HEK293 (cell line): ENCODE data around the gene PAM.

Experiments
- CTCF ChIA-PET: fragments of 350-600 bp; formaldehyde crosslinking; extraction: SDS; loops from one replicate; lab custom pipeline; 2021; ENCODE audit warnings: antibody characterized with exemption; lab: Yijun Ruan, JAX
- POLR2A ChIA-PET: fragments of 300-600 bp; formaldehyde crosslinking; extraction: SDS; loops from one replicate; lab custom pipeline; 2020; ENCODE audit warnings: antibody characterized with exemption, inconsistent platforms; lab: Yijun Ruan, JAX
- H3K27ac ChIP-seq: fragments of 200-500 bp; sonication (Bioruptor generic); 2 replicates; pipeline ENCODE4 v1.5.1; 2014; ENCODE audit warnings: low read depth, low read length, control low read depth, inconsistent platforms; ENCODE audit errors: extremely low read depth
- H3K36me3 ChIP-seq, 2 experiments: fragments of 200-500 bp in 1 of 2; sonication (Bioruptor generic) in 1 of 2; 1 replicate in 1 of 2; 2 replicates in 1 of 2; pipeline ENCODE4 v1.5.1; 2014 to 2017; ENCODE audit warnings: inconsistent platforms in 2 of 2, low read length in 2 of 2; ENCODE audit not compliant: control insufficient read depth in 2 of 2, insufficient read depth in 1 of 2
- H3K4me1 ChIP-seq: fragments of 200-500 bp; sonication (Bioruptor generic); 2 replicates; pipeline ENCODE4 v1.5.1; 2014; ENCODE audit warnings: mild to moderate bottlenecking, low read length, inconsistent platforms; ENCODE audit not compliant: control insufficient read depth, insufficient read depth
- H3K4me3 ChIP-seq: 2 replicates; pipeline ENCODE4 v1.5.1; 2011; ENCODE audit warnings: low read depth, mild to moderate bottlenecking, control low read depth, low read length, moderate library complexity
- H3K9me3 ChIP-seq: fragments of 200-500 bp; sonication (Bioruptor generic); 2 replicates; pipeline ENCODE4 v1.5.1; 2014; ENCODE audit warnings: low read depth, low read length, inconsistent platforms; ENCODE audit not compliant: control insufficient read depth, insufficient read depth
- AEBP2 ChIP-seq: fragments of 450-650 bp; formaldehyde crosslinking; IDR thresholded peaks from 2 replicates; pipeline ENCODE4 v1.5.1; 2016; ENCODE audit warnings: missing biosample characterization, missing genetic modification characterization, borderline replicate concordance
- ZBTB17 ChIP-seq: fragments of 450-650 bp; formaldehyde crosslinking; IDR thresholded peaks from 2 replicates; pipeline ENCODE4 v1.5.1; 2016; ENCODE audit warnings: missing biosample characterization, missing genetic modification characterization
- ZNF510 ChIP-seq: fragments of 450-650 bp; formaldehyde crosslinking; IDR thresholded peaks from 2 replicates; pipeline ENCODE4 v1.5.1; 2018; ENCODE audit warnings: mild to moderate bottlenecking, missing genetic modification characterization, missing biosample characterization; ENCODE audit not compliant: insufficient replicate concordance
- ZNF518A ChIP-seq: fragments of 450-650 bp; formaldehyde crosslinking; conservative IDR thresholded peaks from 2 replicates; pipeline ENCODE4 v1.5.1; 2016; ENCODE audit warnings: low read depth, missing biosample characterization, missing genetic modification characterization
- ZXDB ChIP-seq: fragments of 450-650 bp; formaldehyde crosslinking; IDR thresholded peaks from 2 replicates; pipeline ENCODE4 v1.5.1; 2016; ENCODE audit warnings: missing biosample characterization, missing genetic modification characterization
- TF ChIP-seq, protein P1 (sequence below): fragments of 450-650 bp; formaldehyde crosslinking; IDR thresholded peaks from 2 replicates; pipeline ENCODE4 v1.5.1; 2017; ENCODE audit warnings: missing biosample characterization, missing genetic modification characterization
- TF ChIP-seq, protein P2 (sequence below): fragments of 450-650 bp; formaldehyde crosslinking; IDR thresholded peaks from 2 replicates; pipeline ENCODE4 v1.5.1; 2016; ENCODE audit warnings: missing biosample characterization, missing genetic modification characterization

The PAM gene

GRCh38 chr5:102863764-102864560 lies 108.9 kb downstream of the PAM start:
- ChIA-PET CTCF (interaction anchor here (0.7 to 1.1 kb wide), 4 partner anchors 23 to 182 kb away, joined by 3 to 4 read pairs (median 4); no protein-coding TSS in a partner anchor), POLR2A (no interaction called here)
- H3K27ac ChIP-seq = no peak overlapping the region
- H3K9me3 ChIP-seq = no peaks in the 10 kb centered on the region
- TF ChIP-seq ZNF518A (tag by site-specific recombination) (no peak), AEBP2 (no peak), ZXDB (tag by site-specific recombination) (peak; percentile 3; the same call in 1 of the 2 replicates), ZNF510 (tag by site-specific recombination) (no peak)
- TF ChIP-seq, protein P1, sequence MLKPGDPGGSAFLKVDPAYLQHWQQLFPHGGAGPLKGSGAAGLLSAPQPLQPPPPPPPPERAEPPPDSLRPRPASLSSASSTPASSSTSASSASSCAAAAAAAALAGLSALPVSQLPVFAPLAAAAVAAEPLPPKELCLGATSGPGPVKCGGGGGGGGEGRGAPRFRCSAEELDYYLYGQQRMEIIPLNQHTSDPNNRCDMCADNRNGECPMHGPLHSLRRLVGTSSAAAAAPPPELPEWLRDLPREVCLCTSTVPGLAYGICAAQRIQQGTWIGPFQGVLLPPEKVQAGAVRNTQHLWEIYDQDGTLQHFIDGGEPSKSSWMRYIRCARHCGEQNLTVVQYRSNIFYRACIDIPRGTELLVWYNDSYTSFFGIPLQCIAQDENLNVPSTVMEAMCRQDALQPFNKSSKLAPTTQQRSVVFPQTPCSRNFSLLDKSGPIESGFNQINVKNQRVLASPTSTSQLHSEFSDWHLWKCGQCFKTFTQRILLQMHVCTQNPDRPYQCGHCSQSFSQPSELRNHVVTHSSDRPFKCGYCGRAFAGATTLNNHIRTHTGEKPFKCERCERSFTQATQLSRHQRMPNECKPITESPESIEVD (tag by site-specific recombination) = peak; percentile 73
- H3K36me3 ChIP-seq = no peaks in the 10 kb centered on the region
- H3K4me3 ChIP-seq = no peak overlapping the region
- peaks cover 23% of the 10 kb centered on the region for H3K4me1 ChIP-seq

- ChIA-PET CTCF (interaction anchor here (0.8 to 1.1 kb wide), 3 partner anchors 28 to 184 kb away, joined by 3 to 4 read pairs (median 4); no protein-coding TSS in a partner anchor), POLR2A (interaction anchor here (0.9 to 1.9 kb wide), 5 partner anchors 10 to 110 kb away, joined by 3 to 5 read pairs (median 5); partner anchors contain the start of gene PAM)
- Histone ChIP-seq H3K4me3 (peak overlapping the region; percentile 84), H3K4me1 (peaks cover 23% of the 10 kb centered on the region), H3K36me3 (no peaks in the 10 kb centered on the region)
- TF ChIP-seq, protein P2, sequence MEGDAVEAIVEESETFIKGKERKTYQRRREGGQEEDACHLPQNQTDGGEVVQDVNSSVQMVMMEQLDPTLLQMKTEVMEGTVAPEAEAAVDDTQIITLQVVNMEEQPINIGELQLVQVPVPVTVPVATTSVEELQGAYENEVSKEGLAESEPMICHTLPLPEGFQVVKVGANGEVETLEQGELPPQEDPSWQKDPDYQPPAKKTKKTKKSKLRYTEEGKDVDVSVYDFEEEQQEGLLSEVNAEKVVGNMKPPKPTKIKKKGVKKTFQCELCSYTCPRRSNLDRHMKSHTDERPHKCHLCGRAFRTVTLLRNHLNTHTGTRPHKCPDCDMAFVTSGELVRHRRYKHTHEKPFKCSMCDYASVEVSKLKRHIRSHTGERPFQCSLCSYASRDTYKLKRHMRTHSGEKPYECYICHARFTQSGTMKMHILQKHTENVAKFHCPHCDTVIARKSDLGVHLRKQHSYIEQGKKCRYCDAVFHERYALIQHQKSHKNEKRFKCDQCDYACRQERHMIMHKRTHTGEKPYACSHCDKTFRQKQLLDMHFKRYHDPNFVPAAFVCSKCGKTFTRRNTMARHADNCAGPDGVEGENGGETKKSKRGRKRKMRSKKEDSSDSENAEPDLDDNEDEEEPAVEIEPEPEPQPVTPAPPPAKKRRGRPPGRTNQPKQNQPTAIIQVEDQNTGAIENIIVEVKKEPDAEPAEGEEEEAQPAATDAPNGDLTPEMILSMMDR (tag by site-specific recombination) = no peak
- TF ChIP-seq ZBTB17 (tag by site-specific recombination) = peak; percentile 66
- TF ChIP-seq, all 188 proteins: peak for 1
- Histone ChIP-seq H3K9me3 (no peaks in the 10 kb centered on the region), H3K27ac (peak overlapping the region; percentile 92)
Observed at GRCh38 chr5:102865171-102865509, 110.0 kb downstream of the PAM start.
